Small intestine (tissue), 7 donors: ENCODE results near the gene DOHH. TPM values are rescaled to one million over a fixed set of nuclear protein-coding genes. Genes with fewer than 3 reads are reported as not detected.
A peak's percentile ranks its signal among the peaks of the same experiment; 100 is the strongest.

Experiments
- DNase-seq, 2 donors: peaks; one replicate each; pipeline versions ENCODE4 v3.0.0 to v3.0.0-alpha.2; 2013
- FAIRE-seq: peaks from 2 replicates; lab custom pipeline; 2012; peaks lifted over from hg19 to GRCh38; lab: Jason Lieb, UNC
- H3K27ac ChIP-seq, 3 donors: one replicate each; pipeline ENCODE4 v1.5.1; 2013; ENCODE audit warnings: low read length in 2 of 3, mild to moderate bottlenecking in 2 of 3, control low read depth in 1 of 3, inconsistent platforms in 1 of 3, low read depth in 1 of 3, moderate library complexity in 1 of 3
- H3K27me3 ChIP-seq, 3 donors: one replicate each; pipeline ENCODE4 v1.6.1; 2013; ENCODE audit warnings: low read length in 3 of 3, inconsistent platforms in 1 of 3; ENCODE audit not compliant: control insufficient read depth in 3 of 3, insufficient read depth in 3 of 3
- H3K36me3 ChIP-seq, 3 donors: one replicate each; pipeline ENCODE4 v1.6.1; 2013; ENCODE audit warnings: low read length in 3 of 3, inconsistent platforms in 1 of 3, low read depth in 1 of 3, mild to moderate bottlenecking in 1 of 3, moderate library complexity in 1 of 3; ENCODE audit not compliant: control insufficient read depth in 3 of 3, insufficient read depth in 2 of 3
- H3K4me1 ChIP-seq, 3 donors: one replicate each; pipeline ENCODE4 v1.6.1; 2013; ENCODE audit warnings: low read length in 2 of 3, inconsistent platforms in 1 of 3, low read depth in 1 of 3, mild to moderate bottlenecking in 1 of 3, moderate library complexity in 1 of 3; ENCODE audit not compliant: control insufficient read depth in 3 of 3, insufficient read depth in 2 of 3
- H3K4me3 ChIP-seq, 3 donors: one replicate each; pipeline ENCODE4 v1.5.1; 2013; ENCODE audit warnings: low read length in 3 of 3, control low read depth in 1 of 3, inconsistent platforms in 1 of 3, low read depth in 1 of 3, mild to moderate bottlenecking in 1 of 3, moderate library complexity in 1 of 3
- H3K9me3 ChIP-seq, 2 donors: one replicate each; pipeline ENCODE4 v1.6.1; 2013; ENCODE audit warnings: low read depth in 1 of 2, low read length in 1 of 2; ENCODE audit not compliant: control insufficient read depth in 2 of 2, insufficient read depth in 1 of 2
- WGBS, 3 donors: extraction: QIAGEN DNeasy Blood & Tissue Kit; methylation state at CpG; one replicate each; pipeline ENCODE4 v1.1.7; 2013; 5-methylcytosine and 5-hydroxymethylcytosine counted together
- polyA plus RNA-seq, 4 donors: library from polyadenylated mRNA; stranded (reverse) in 3 of 4; unstranded in 1 of 4; fragments of 200-250 nt in 3 of 4; fragments of 120-200 nt in 1 of 4; gene quantifications; one replicate each; pipeline versions ENCODE4 v1.2.1 to v1.2.3, GENCODE V29; 2013
- donor health status: healthy with polysubstance abuse.
- donor health status: control.
- donor health status: control.
- donor health status: Bipolar disorder and iron deficiency.
- donor health status: healthy.

The DOHH gene
- polyA plus RNA-seq, 4 donors: 5.4 to 18.4 (median 8.4) TPM

GRCh38 chr19:3481241-3482090 lies 19.0 kb downstream of the DOHH start:
- WGBS, 3 donors: 38 to 54% (median 48%) methylated on average over 35 to 38 of the region's 38 CpGs
- peaks cover 0 to 29% (median 0%) of the 10 kb centered on the region in 3 donors for H3K4me1 ChIP-seq
- DNase-seq (peak; percentile 91 to 99), FAIRE-seq (no peak)
- peaks cover 0 to 27% (median 0%) of the 10 kb centered on the region in 3 donors for H3K36me3 ChIP-seq
- peak overlapping the region in 2 of 3 donors; percentile 30 to 75 for H3K4me3 ChIP-seq
- H3K27me3 ChIP-seq: peaks cover 0 to 6% (median under 1%) of the 10 kb centered on the region in 3 donors
- peaks cover 0 to 5% of the 10 kb centered on the region in 2 donors for H3K9me3 ChIP-seq
- H3K27ac ChIP-seq: peak overlapping the region; percentile 78 to 99 (median 96)

DNA sequence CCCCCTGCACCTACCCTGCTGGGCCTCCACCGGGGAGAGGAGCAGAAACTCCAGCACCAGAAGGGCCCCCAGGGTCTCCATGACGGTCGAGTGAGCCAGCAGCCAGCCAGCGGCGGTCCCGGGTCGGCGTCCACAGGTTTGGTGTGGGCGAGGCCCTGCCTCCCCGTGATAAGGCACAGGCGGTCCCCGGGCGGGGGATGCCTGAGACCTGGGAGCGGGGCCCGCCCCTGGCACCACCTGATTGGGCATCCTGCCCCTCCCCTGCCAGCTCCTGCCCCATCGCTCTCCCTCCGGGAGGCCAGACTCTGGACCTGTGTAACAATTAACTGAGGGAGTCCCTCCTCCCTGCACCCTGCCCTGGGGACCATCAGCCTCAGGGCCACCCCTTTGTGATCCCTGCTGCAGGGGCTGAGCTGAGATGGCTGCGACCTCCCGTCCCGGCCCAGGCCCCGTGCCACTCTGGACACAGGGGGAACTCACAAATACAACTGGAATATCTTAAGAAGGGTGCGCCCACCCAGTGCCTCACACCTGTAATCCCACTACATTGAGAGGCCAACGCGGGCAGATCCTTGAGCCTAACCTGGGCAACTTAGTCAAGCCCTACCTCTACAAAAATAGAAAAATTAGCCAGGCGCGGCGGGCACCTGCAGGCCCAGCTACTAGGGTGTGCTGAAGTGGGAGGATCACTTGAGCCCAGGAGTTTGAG lies 19.9 kb downstream of the DOHH start, which contains the start of gene SMIM24:
TSS of gene SMIM24 (minus strand) at position 143 of the 709 bp plus-strand sequence. CDS start at position 81, 62 bp downstream.
- Histone ChIP-seq H3K27ac (peak within 1 kb of the TSS; percentile 78 to 96 (median 93)), H3K27me3 (peaks cover 0 to 6% (median 3%) of the 10 kb centered on the region in 3 donors), H3K4me3 (peak within 1 kb of the TSS in 2 of 3 donors; percentile 66 to 82), H3K4me1 (peaks cover 0 to 29% (median 0%) of the 10 kb centered on the region in 3 donors), H3K9me3 (peaks cover 0 to 5% of the 10 kb centered on the region in 2 donors), H3K36me3 (peaks cover 0 to 34% (median 5%) of the 10 kb centered on the region in 3 donors)
- FAIRE-seq (no peak), DNase-seq (peak; percentile 95 to 99)
- WGBS, 3 donors: 14 to 42% (median 29%) methylated on average over 26 to 27 of the region's 27 CpGs

DNA sequence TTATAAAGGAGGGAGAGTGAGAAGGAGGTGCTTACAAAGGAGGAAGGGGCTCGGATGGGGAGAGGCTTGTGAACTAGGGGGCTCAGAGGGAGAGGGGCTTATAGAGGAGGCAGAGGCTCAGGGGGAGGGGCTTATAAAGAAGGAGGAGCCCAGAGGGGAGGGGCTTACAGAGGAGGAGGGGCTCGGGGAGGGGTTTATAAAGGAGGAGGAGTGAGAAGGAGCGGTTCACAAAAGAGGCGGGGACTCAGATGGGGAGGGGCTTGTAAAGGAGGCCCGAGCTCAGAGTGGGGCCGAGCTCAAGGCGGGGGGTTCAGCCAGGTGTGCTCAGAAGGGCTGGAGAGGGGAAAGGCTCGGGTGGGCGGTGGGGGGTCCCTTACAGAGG lies 20.6 kb downstream of the DOHH start:
- Histone ChIP-seq H3K4me3 (peak overlapping the region in 2 of 3 donors; percentile 66 to 82), H3K9me3 (peaks cover 0 to 5% of the 10 kb centered on the region in 2 donors), H3K4me1 (peaks cover 0 to 34% (median 0%) of the 10 kb centered on the region in 3 donors), H3K27me3 (peaks cover 0 to 6% (median 3%) of the 10 kb centered on the region in 3 donors), H3K27ac (peak overlapping the region; percentile 60 to 96 (median 81)), H3K36me3 (peaks cover 0 to 41% (median 5%) of the 10 kb centered on the region in 3 donors)
- DNase-seq (peak; percentile 88 to 90), FAIRE-seq (no peak)
- 7 to 37% (median 22%) methylated on average over 8 to 9 of the region's 9 CpGs for WGBS, 3 donors

- peaks cover 0 to 46% (median 7%) of the 10 kb centered on the region in 3 donors for H3K36me3 ChIP-seq
- peaks cover 0 to 5% of the 10 kb centered on the region in 2 donors for H3K9me3 ChIP-seq
- peak overlapping the region in 2 of 3 donors; percentile 81 to 96 for H3K27ac ChIP-seq
- H3K4me1 ChIP-seq: peaks cover 0 to 40% (median 3%) of the 10 kb centered on the region in 3 donors
- peak overlapping the region in 2 of 3 donors; percentile 66 to 82 for H3K4me3 ChIP-seq
- DNase-seq (peak; percentile 83 to 85), FAIRE-seq (no peak)
- 18 to 26% (median 23%) methylated on average over 7 of the region's 7 CpGs for WGBS, 3 donors
- H3K27me3 ChIP-seq: peaks cover 0 to 6% (median 3%) of the 10 kb centered on the region in 3 donors
These were observed 21.2 kb downstream of the DOHH start for GRCh38 chr19:3479177-3479833.

GRCh38 chr19:3478409-3479176 lies 21.9 kb downstream of the DOHH start:
- FAIRE-seq (no peak), DNase-seq (peak in 1 of 2 donors; percentile 59)
- Histone ChIP-seq H3K4me3 (peak overlapping the region in 2 of 3 donors; percentile 66 to 82), H3K4me1 (peaks cover 0 to 45% (median 4%) of the 10 kb centered on the region in 3 donors), H3K9me3 (peaks cover 0 to 5% of the 10 kb centered on the region in 2 donors), H3K27me3 (peaks cover 0 to 6% (median 3%) of the 10 kb centered on the region in 3 donors), H3K27ac (peak overlapping the region; percentile 33 to 96 (median 59)), H3K36me3 (peaks cover 0 to 48% (median 7%) of the 10 kb centered on the region in 3 donors)
- WGBS, 3 donors: 17 to 31% (median 21%) methylated on average over 26 to 27 of the region's 27 CpGs

- FAIRE-seq (no peak), DNase-seq (peak in 1 of 2 donors; percentile 19)
- peaks cover 0 to 5% of the 10 kb centered on the region in 2 donors for H3K9me3 ChIP-seq
- H3K27me3 ChIP-seq: peaks cover 0 to 6% (median 3%) of the 10 kb centered on the region in 3 donors
- H3K4me3 ChIP-seq: peak overlapping the region in 1 of 3 donors; percentile 66
- H3K27ac ChIP-seq: peak overlapping the region in 1 of 3 donors; percentile 96
- WGBS, 3 donors: 82 to 91% (median 91%) methylated on average over 2 of the region's 2 CpGs
- peaks cover 0 to 50% (median 7%) of the 10 kb centered on the region in 3 donors for H3K36me3 ChIP-seq
- peaks cover 0 to 51% (median 4%) of the 10 kb centered on the region in 3 donors for H3K4me1 ChIP-seq
These were observed 22.5 kb downstream of the DOHH start for GRCh38 chr19:3477951-3478350.

DNA sequence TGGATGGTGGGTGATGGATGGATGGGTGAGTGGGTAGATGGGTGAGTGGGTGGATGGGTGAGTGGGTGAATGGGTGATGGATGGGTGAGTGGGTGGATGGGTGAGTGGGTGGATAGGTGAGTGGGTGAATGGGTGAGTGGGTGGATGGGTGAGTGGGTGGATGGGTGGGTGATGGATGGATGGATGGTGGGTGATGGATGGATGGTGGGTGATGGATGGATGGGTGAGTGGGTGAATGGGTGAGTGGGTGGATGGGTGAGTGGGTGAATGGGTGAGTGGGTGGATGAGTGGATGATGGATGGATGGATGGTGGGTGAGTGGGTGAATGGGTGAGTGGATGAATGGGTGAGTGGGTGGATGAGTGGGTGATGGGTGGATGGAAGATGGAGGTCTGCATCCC lies 23.0 kb downstream of the DOHH start:
- Histone ChIP-seq H3K4me3 (no peak overlapping the region), H3K36me3 (peaks cover 0 to 53% (median 7%) of the 10 kb centered on the region in 3 donors), H3K4me1 (peaks cover 0 to 55% (median 4%) of the 10 kb centered on the region in 3 donors), H3K27me3 (peaks cover 0 to 6% (median 3%) of the 10 kb centered on the region in 3 donors), H3K27ac (peak overlapping the region in 1 of 3 donors; percentile 96), H3K9me3 (peaks cover 0 to 5% of the 10 kb centered on the region in 2 donors)
- DNase-seq: no peak
- FAIRE-seq: no peak
